ENCODE results near the gene PIEZO2. TPM values are rescaled to one million over a fixed set of nuclear protein-coding genes. Genes with fewer than 3 reads are reported as not detected.
A peak's percentile ranks its signal among the peaks of the same experiment; 100 is the strongest.

The PIEZO2 gene
- total RNA-seq (2021): 10.7 to 16.9 TPM (median 15.1 TPM) in 3 replicates
- Bru-seq, nascent RNA: percentile 61 among the genes with signal in this experiment
- long read RNA-seq, experiment 1, partial matches to known transcripts: 20 of 34 reads
- long read RNA-seq, experiment 1, other reads (novel, unspliced or antisense): 14 of 34 reads
- long read RNA-seq, experiment 2, partial matches to known transcripts: 3 of 16 reads
- long read RNA-seq, experiment 2, other reads (novel, unspliced or antisense): 13 of 16 reads
- long read RNA-seq, experiment 3: 0 reads

DNA sequence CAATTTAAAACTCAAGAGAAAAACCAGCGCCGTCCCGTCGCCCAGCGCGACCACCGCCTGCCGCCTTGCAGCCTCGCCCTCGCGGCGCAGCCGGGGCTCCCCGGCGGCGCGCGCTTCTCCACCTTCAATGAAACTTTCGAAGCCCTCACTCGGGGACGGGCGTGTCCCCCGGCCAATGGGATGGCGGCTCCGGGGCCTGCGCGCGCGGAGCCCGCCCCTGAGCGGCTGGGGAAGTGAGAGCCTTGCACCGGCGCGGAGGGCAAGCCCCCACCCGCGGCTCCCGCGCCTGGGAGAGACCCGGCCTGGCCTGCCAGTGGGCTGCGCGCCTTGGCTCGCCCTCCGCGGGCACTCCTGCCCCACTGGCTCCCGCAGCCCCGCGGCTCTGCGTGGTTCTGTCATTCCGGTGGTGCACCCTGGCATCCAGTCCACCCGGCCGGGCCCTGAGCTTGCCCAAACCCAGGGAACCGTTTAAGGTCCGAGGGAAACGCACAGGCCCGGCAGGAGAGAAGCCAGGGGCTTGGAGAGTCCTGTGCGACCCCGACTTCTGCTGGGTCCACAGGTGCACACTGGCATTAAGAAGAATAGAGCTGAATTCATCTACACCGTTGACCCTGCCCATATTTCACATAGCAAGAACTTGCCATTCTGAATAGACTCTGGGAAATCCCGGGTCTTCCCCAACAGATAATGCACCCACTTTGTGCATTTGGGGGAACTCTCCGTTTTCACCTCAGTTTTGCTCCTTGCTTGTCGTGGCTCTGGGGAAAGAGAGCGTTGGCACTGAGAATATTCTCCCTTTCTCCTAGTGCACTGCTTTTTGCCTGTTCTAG, at the start of gene PIEZO2:
Gene PIEZO2, minus strand, starts transcription at position 129 of the 830 bp plus-strand sequence. CDS start 981 bp downstream, outside the sequence.
- Mint-ChIP-seq H3K9me3 (no peaks in the 10 kb centered on the region), H3K4me1 (peaks cover 52% of the 10 kb centered on the region), H3K36me3 (no peaks in the 10 kb centered on the region), H3K4me3 (peak within 1 kb of the TSS; percentile 71), H3K27me3 (ENCODE audit: low read depth) (peaks cover 43% of the 10 kb centered on the region), H3K27ac (peak within 1 kb of the TSS; percentile 88)
- POLR2A ChIA-PET: no interaction called here
- CTCF ChIA-PET: interaction anchor here (0.9 to 2.0 kb wide), 6 partner anchors 13 to 1116 kb away, joined by 3 to 11 read pairs (median 4); no protein-coding TSS in a partner anchor
- ATAC-seq (peak; percentile 78), DNase-seq (ENCODE audit: low spot score) (peak; percentile 84)
- TF ChIP-seq CREB1 (CRISPR knock-in tag; IDR thresholded peaks at IDR 0.05): 0 out of 2 replicates have a peak, but pooled peaks have one; percentile 55
- TF ChIP-seq KAT7 (CRISPR knock-in tag; IDR thresholded peaks at IDR 0.05; ENCODE audit: borderline replicate concordance): peak; percentile 95
- TF ChIP-seq ZNF396 (CRISPR knock-in tag; IDR thresholded peaks at IDR 0.05; ENCODE audit: borderline replicate concordance): no peak
- TF ChIP-seq, protein P1, sequence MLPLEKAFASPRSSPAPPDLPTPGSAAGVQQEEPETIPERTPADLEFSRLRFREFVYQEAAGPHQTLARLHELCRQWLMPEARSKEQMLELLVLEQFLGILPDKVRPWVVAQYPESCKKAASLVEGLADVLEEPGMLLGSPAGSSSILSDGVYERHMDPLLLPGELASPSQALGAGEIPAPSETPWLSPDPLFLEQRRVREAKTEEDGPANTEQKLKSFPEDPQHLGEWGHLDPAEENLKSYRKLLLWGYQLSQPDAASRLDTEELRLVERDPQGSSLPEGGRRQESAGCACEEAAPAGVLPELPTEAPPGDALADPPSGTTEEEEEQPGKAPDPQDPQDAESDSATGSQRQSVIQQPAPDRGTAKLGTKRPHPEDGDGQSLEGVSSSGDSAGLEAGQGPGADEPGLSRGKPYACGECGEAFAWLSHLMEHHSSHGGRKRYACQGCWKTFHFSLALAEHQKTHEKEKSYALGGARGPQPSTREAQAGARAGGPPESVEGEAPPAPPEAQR (CRISPR knock-in tag; IDR thresholded peaks at IDR 0.05): no peak
- no peak for TF ChIP-seq ATF1 (CRISPR knock-in tag; IDR thresholded peaks at IDR 0.05)
- TF ChIP-seq HMGXB4 (CRISPR knock-in tag; IDR thresholded peaks at IDR 0.05): no peak; the same call in 1 of the 2 replicates
- TF ChIP-seq, protein P2, sequence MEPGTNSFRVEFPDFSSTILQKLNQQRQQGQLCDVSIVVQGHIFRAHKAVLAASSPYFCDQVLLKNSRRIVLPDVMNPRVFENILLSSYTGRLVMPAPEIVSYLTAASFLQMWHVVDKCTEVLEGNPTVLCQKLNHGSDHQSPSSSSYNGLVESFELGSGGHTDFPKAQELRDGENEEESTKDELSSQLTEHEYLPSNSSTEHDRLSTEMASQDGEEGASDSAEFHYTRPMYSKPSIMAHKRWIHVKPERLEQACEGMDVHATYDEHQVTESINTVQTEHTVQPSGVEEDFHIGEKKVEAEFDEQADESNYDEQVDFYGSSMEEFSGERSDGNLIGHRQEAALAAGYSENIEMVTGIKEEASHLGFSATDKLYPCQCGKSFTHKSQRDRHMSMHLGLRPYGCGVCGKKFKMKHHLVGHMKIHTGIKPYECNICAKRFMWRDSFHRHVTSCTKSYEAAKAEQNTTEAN (CRISPR knock-in tag; IDR thresholded peaks at IDR 0.05): no peak
- no peak for TF ChIP-seq HMGA2 (CRISPR knock-in tag; IDR thresholded peaks at IDR 0.05)
- no peak for TF ChIP-seq SOX15 (CRISPR knock-in tag; IDR thresholded peaks at IDR 0.05)
- TF ChIP-seq, protein P3, sequence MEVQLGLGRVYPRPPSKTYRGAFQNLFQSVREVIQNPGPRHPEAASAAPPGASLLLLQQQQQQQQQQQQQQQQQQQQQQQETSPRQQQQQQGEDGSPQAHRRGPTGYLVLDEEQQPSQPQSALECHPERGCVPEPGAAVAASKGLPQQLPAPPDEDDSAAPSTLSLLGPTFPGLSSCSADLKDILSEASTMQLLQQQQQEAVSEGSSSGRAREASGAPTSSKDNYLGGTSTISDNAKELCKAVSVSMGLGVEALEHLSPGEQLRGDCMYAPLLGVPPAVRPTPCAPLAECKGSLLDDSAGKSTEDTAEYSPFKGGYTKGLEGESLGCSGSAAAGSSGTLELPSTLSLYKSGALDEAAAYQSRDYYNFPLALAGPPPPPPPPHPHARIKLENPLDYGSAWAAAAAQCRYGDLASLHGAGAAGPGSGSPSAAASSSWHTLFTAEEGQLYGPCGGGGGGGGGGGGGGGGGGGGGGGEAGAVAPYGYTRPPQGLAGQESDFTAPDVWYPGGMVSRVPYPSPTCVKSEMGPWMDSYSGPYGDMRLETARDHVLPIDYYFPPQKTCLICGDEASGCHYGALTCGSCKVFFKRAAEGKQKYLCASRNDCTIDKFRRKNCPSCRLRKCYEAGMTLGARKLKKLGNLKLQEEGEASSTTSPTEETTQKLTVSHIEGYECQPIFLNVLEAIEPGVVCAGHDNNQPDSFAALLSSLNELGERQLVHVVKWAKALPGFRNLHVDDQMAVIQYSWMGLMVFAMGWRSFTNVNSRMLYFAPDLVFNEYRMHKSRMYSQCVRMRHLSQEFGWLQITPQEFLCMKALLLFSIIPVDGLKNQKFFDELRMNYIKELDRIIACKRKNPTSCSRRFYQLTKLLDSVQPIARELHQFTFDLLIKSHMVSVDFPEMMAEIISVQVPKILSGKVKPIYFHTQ (CRISPR knock-in tag; IDR thresholded peaks at IDR 0.05): no peak
- no peak for TF ChIP-seq ATF3 (CRISPR knock-in tag; conservative IDR thresholded peaks at IDR 0.05)
- TF ChIP-seq TCF7 (CRISPR knock-in tag; IDR thresholded peaks at IDR 0.05; ENCODE audit: low read depth): no peak
- TF ChIP-seq, protein P4, sequence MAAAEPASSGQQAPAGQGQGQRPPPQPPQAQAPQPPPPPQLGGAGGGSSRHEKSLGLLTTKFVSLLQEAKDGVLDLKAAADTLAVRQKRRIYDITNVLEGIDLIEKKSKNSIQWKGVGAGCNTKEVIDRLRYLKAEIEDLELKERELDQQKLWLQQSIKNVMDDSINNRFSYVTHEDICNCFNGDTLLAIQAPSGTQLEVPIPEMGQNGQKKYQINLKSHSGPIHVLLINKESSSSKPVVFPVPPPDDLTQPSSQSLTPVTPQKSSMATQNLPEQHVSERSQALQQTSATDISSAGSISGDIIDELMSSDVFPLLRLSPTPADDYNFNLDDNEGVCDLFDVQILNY (CRISPR knock-in tag; IDR thresholded peaks at IDR 0.05): peak; percentile 71
- TF ChIP-seq ZNF416 (CRISPR knock-in tag; IDR thresholded peaks at IDR 0.05): no peak
- no peak for TF ChIP-seq PRRX2 (CRISPR knock-in tag; IDR thresholded peaks at IDR 0.05)
- no peak for TF ChIP-seq GTF2I (CRISPR knock-in tag; conservative IDR thresholded peaks at IDR 0.05)
- no peak; the same call in none of the 2 replicates for TF ChIP-seq FOXP4 (CRISPR knock-in tag; IDR thresholded peaks at IDR 0.05)
- peak; percentile 26; the same call in 1 of the 2 replicates for TF ChIP-seq SP1 (CRISPR knock-in tag; conservative IDR thresholded peaks at IDR 0.05)
- peak; percentile 73 for TF ChIP-seq FOXP1 (CRISPR knock-in tag; IDR thresholded peaks at IDR 0.05; ENCODE audit: borderline replicate concordance)
- TF ChIP-seq, protein P5, sequence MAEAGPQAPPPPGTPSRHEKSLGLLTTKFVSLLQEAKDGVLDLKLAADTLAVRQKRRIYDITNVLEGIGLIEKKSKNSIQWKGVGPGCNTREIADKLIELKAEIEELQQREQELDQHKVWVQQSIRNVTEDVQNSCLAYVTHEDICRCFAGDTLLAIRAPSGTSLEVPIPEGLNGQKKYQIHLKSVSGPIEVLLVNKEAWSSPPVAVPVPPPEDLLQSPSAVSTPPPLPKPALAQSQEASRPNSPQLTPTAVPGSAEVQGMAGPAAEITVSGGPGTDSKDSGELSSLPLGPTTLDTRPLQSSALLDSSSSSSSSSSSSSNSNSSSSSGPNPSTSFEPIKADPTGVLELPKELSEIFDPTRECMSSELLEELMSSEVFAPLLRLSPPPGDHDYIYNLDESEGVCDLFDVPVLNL (CRISPR knock-in tag; IDR thresholded peaks at IDR 0.05; ENCODE audit: borderline replicate concordance, low read depth): no peak
- TF ChIP-seq ZNF317 (CRISPR knock-in tag; IDR thresholded peaks at IDR 0.05; ENCODE audit: borderline replicate concordance, low read depth): no peak
- TF ChIP-seq MAX (CRISPR knock-in tag; IDR thresholded peaks at IDR 0.05): peak; percentile 87
- no peak for TF ChIP-seq RELA (CRISPR knock-in tag; IDR thresholded peaks at IDR 0.05; ENCODE audit: borderline replicate concordance)
- no peak for TF ChIP-seq JUN (CRISPR knock-in tag; IDR thresholded peaks at IDR 0.05)
